Fibroblast of lung (primary cell): ENCODE measurements around the gene TDRD7. TPM values are rescaled to one million over a fixed set of nuclear protein-coding genes. Genes with fewer than 3 reads are reported as not detected.

ENCODE experiments used
- DNase-seq, 2 donors: peaks; one replicate each; pipeline versions ENCODE4 v3.0.0 to v3.0.0-alpha.2; 2010; ENCODE audit warnings: low read depth in 2 of 2
- H2AFZ ChIP-seq: 2 replicates; pipeline ENCODE4 v1.5.1; 2012; ENCODE audit warnings: low read length, control low read depth, inconsistent platforms
- H3K27ac ChIP-seq: 2 replicates; pipeline ENCODE4 v1.5.1; 2011; ENCODE audit warnings: low read length, control low read depth; ENCODE audit not compliant: insufficient read depth
- H3K27me3 ChIP-seq: 2 replicates; pipeline ENCODE4 v1.5.1; 2011; ENCODE audit warnings: mild to moderate bottlenecking, low read length; ENCODE audit not compliant: control insufficient read depth, insufficient read depth
- H3K36me3 ChIP-seq: 2 replicates; pipeline ENCODE4 v1.5.1; 2011; ENCODE audit warnings: low read length; ENCODE audit not compliant: control insufficient read depth, insufficient read depth
- H3K4me1 ChIP-seq: 2 replicates; pipeline ENCODE4 v1.5.1; 2011; ENCODE audit warnings: low read length; ENCODE audit not compliant: control insufficient read depth, insufficient read depth; ENCODE audit errors: extremely low read depth
- H3K4me2 ChIP-seq: 2 replicates; pipeline ENCODE4 v1.5.1; 2011; ENCODE audit warnings: low read length, control low read depth; ENCODE audit not compliant: insufficient read depth; ENCODE audit errors: extremely low read depth
- H3K4me3 ChIP-seq, 4 experiments: fragments of 200-600 bp in 1 of 4; sonication (generic) in 1 of 4; replicated peaks in 1 of 4; 2 replicates each; pipeline ENCODE4 v1.5.1; 2011 to 2016; ENCODE audit warnings: low read length in 4 of 4, low read depth in 3 of 4, mild to moderate bottlenecking in 3 of 4, control low read depth in 2 of 4, inconsistent platforms in 1 of 4, mixed read lengths in 1 of 4; ENCODE audit not compliant: insufficient read depth in 1 of 4; ENCODE audit errors: control extremely low read depth in 1 of 4
- H3K79me2 ChIP-seq: 2 replicates; pipeline ENCODE4 v1.5.1; 2012; ENCODE audit warnings: mild to moderate bottlenecking, low read length, inconsistent platforms; ENCODE audit not compliant: control insufficient read depth, insufficient read depth
- H3K9ac ChIP-seq: 2 replicates; pipeline ENCODE4 v1.5.1; 2011; ENCODE audit warnings: mild to moderate bottlenecking, low read length, control low read depth; ENCODE audit not compliant: insufficient read depth
- H3K9me3 ChIP-seq: 2 replicates; pipeline ENCODE4 v1.5.1; 2012; ENCODE audit warnings: low read depth, low read length; ENCODE audit not compliant: control insufficient read depth, insufficient read depth
- H4K20me1 ChIP-seq: 2 replicates; pipeline ENCODE4 v1.5.1; 2011; ENCODE audit warnings: low read length; ENCODE audit not compliant: control insufficient read depth, insufficient read depth; ENCODE audit errors: extremely low read depth
- CTCF ChIP-seq, 2 donors: IDR thresholded peaks in 1 of 2; conservative IDR thresholded peaks in 1 of 2; 1 replicate in 1 of 2; 2 replicates in 1 of 2; pipeline ENCODE4 v1.5.1; 2011 to 2012; ENCODE audit warnings: low read length in 2 of 2, control low read depth in 1 of 2, inconsistent platforms in 1 of 2, low read depth in 1 of 2, mild to moderate bottlenecking in 1 of 2
- EZH2 ChIP-seq: IDR thresholded peaks from 2 replicates; pipeline ENCODE4 v1.5.1; 2012; ENCODE audit warnings: low read length, control low read depth, mild to moderate bottlenecking; ENCODE audit errors: missing control alignments
- polyA plus RNA-seq, 2 donors: library from polyadenylated mRNA; depleted of rRNA in 1 of 2; stranded (reverse) in 1 of 2; unstranded in 1 of 2; fragments of >200 nt; gene quantifications; 2 replicates each; pipeline ENCODE4 v1.2.1, GENCODE V29; 2011 to 2012; ENCODE audit warnings: missing spikeins in 1 of 2
- total RNA-seq: library from RNA; depleted of rRNA; stranded (reverse); fragments of >200 nt; gene quantifications from 2 replicates; pipeline ENCODE4 v1.2.1, GENCODE V29; 2014

The TDRD7 gene
- total and polyA plus RNA-seq, 2 donors (not counting 1 experiment from before 2014, with no cell fraction given), result 9.8 to 14.7 TPM

GRCh38 chr9:97501972-97502221 lies 90.0 kb downstream of the TDRD7 start:
- Histone ChIP-seq H3K27ac (no peak overlapping the region), H3K79me2 (no peaks in the 10 kb centered on the region), H3K4me3 (peak overlapping the region in 3 of 4 experiments; percentile 42 to 67 (median 58)), H4K20me1 (no peaks in the 10 kb centered on the region), H3K27me3 (peaks cover 30% of the 10 kb centered on the region), H2AFZ (no peak overlapping the region), H3K4me1 (no peaks in the 10 kb centered on the region), H3K4me2 (peak overlapping the region; percentile 82), H3K9ac (no peak overlapping the region), H3K9me3 (no peaks in the 10 kb centered on the region), H3K36me3 (no peaks in the 10 kb centered on the region)
- DNase-seq, result no peak
- no peak for TF ChIP-seq EZH2
- TF ChIP-seq CTCF (conservative IDR thresholded peaks at IDR 0.05 in 1 of 2, IDR thresholded peaks at IDR 0.05 in 1 of 2; ENCODE audit: low read depth in 1 of 2, low read length in 2 of 2), result no peak

GRCh38 chr9:97502222-97502983 lies 90.5 kb downstream of the TDRD7 start:
- H3K27me3 ChIP-seq, result peaks cover 30% of the 10 kb centered on the region
- TF ChIP-seq EZH2 (peak; percentile 67), CTCF (conservative IDR thresholded peaks at IDR 0.05 in 1 of 2, IDR thresholded peaks at IDR 0.05 in 1 of 2; ENCODE audit: low read depth in 1 of 2, low read length in 2 of 2) (no peak)
- no peaks in the 10 kb centered on the region for H4K20me1 ChIP-seq
- no peaks in the 10 kb centered on the region for H3K79me2 ChIP-seq
- H3K9me3 ChIP-seq, result no peaks in the 10 kb centered on the region
- H3K9ac ChIP-seq, result no peak overlapping the region
- no peaks in the 10 kb centered on the region for H3K36me3 ChIP-seq
- no peaks in the 10 kb centered on the region for H3K4me1 ChIP-seq
- H3K4me3 ChIP-seq, result peak overlapping the region; percentile 24 to 67 (median 50)
- no peak overlapping the region for H3K27ac ChIP-seq
- peak overlapping the region; percentile 82 for H3K4me2 ChIP-seq
- H2AFZ ChIP-seq, result no peak overlapping the region
- DNase-seq, result no peak

- H3K4me2 ChIP-seq, result peak overlapping the region; percentile 82
- H3K36me3 ChIP-seq, result no peaks in the 10 kb centered on the region
- H3K27ac ChIP-seq, result no peak overlapping the region
- no peak overlapping the region for H2AFZ ChIP-seq
- H3K9ac ChIP-seq, result no peak overlapping the region
- H3K27me3 ChIP-seq, result peaks cover 30% of the 10 kb centered on the region
- H3K9me3 ChIP-seq, result no peaks in the 10 kb centered on the region
- no peaks in the 10 kb centered on the region for H3K4me1 ChIP-seq
- H4K20me1 ChIP-seq, result no peaks in the 10 kb centered on the region
- H3K79me2 ChIP-seq, result no peaks in the 10 kb centered on the region
- DNase-seq, result no peak
- H3K4me3 ChIP-seq, result peak overlapping the region in 1 of 4 experiments; percentile 67
- TF ChIP-seq CTCF (conservative IDR thresholded peaks at IDR 0.05 in 1 of 2, IDR thresholded peaks at IDR 0.05 in 1 of 2; ENCODE audit: low read depth in 1 of 2, low read length in 2 of 2) (no peak), EZH2 (no peak)
Measured at GRCh38 chr9:97502984-97503861, 91.3 kb downstream of the TDRD7 start.
